Activated CD4-positive, CD25-positive, alpha-beta regulatory T cell treated with anti-CD3 and anti-CD28 coated beads, Interleukin-2, amount 50 U/mL, for 16 hours (primary cell): ENCODE measurements around the gene SH3BP4.
"Not testable (repeated sequence)": the region's sequence is repeated elsewhere in the genome, so short reads cannot be mapped to it uniquely, and the experiment has no call there.

Source experiments
- DNase-seq: peaks from one replicate; pipeline ENCODE4 v3.0.0-alpha.2; 2020; ENCODE audit warnings: low read depth, low spot score

Gene SH3BP4

DNA sequence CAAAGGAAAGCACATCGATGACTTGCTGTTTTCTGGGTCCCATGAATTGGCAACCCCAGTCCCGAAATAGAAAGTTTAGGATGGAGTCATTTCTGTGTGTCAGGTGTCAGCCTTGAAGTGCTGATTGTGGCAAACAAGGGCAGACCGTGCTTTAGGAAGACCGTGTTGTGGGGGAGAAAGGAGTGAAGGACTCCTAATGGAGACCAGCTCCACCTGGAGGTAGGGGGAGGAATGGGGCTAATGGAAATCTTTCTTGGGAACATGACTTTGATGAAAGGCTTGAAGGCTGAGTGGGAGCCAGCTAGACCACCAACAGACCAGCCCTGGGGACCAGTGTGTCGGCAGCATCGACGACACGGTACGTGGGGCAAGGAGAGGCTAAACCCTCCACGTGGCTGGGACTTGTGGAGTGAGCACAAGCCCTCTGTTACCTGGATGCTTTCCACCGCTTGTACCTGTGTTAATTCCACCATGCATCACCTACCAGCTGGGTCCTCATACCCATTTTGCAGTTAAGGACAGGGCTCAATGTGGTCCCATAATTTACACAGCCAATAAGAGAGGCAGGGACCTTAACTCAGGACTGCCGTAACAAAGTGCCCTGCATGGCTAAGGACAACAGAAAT, 104.2 kb downstream of the SH3BP4 start:
- no peak for DNase-seq

DNA sequence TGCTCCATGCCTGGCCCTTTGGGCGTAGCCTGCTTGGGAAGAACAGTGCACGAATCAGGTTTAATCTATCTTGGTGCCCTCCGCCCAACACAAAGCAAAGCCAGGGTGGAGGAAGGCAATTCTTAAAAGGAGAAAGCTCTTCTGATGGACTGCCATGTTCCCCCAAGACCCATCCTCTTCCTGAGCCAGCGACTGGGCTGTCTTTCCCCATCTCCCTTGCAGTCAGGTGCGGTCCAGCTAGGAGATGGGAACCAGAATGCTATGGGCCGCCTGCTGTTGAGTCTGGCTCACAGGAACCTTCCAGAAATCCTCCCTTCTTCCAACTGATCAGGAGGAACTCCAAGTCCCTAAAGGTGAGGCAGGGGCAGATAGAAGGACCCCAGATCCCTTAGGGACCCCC, 105.0 kb downstream of the SH3BP4 start:
- DNase-seq = no peak

DNA sequence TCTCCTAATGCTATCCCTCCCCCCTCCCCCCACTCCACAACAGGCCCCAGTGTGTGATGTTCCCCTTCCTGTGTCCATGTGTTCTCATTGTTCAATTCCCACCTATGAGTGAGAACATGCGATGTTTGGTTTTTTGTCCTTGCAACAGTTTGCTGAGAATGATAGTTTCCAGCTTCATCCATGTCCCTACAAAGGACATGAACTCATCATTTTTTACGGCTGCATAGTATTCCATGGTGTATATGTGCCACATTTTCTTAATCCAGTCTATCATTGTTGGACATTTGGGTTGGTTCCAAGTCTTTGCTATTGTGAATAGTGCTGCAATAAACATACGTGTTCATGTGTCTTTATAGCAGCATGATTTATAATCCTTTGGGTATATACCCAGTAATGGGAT, 105.8 kb downstream of the SH3BP4 start:
- DNase-seq = not testable (repeated sequence)

DNA sequence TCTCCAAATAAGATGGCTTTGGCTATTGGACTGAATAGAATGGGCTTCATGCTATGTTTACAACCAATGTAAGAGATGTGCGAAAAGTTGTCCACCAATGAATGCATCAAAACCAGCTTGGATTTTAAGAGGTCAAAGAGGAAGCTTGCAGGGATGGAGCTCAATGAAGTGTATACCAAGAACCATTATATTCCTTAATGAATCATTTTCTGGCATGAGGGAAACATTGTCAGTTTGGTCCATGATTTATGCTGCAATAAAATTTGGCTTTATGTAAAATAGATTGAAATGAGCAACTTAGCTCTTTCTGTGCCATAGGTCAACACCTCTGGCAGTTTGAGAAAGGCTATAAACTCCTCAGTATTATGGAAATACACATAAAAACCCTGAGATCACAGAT, 107.3 kb downstream of the SH3BP4 start:
- no peak for DNase-seq

DNA sequence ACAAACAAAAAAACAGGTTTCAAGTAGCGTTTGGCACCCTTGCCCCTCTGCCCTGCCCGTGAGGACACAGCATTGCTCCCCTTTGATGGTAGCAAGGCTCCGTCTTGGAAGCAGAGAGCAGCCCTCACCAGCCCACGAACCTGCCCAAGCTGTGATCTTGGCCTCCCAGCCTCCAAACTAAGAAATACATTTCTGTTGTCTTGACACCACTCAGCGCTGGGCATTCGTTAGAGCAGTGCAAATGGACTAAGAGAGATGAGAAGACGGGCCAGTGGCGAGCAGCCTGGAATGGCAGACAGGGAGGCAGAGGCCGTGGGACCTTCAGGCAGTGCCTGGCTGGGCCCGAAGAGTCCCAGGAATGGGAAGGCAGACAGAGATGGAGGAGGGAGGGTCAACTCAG, 109.8 kb downstream of the SH3BP4 start:
- DNase-seq = no peak

DNA sequence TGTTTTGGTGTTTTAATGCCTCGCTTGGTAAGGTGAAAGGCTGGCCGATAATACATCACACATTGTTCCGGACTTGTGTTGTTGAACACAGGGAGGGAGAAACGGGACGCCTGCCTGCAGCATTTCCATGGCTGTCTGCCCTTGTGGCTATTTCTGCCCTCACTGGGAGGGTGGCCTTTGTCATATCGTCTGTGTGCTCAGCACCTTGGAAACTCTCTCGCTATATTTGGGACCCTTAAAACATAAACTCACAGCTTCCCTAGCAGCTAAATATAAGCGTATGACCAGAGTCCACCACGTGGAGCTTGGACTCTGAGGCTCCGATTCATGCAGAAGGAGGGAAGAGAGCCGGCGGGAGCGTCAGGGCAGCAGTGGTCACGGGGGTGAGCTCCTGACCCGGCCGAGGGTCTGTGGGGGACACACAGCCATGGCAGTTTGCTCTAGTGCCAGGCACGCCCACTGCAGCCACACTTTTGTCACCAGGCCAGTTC, 111.7 kb downstream of the SH3BP4 start:
- DNase-seq = no peak

DNA sequence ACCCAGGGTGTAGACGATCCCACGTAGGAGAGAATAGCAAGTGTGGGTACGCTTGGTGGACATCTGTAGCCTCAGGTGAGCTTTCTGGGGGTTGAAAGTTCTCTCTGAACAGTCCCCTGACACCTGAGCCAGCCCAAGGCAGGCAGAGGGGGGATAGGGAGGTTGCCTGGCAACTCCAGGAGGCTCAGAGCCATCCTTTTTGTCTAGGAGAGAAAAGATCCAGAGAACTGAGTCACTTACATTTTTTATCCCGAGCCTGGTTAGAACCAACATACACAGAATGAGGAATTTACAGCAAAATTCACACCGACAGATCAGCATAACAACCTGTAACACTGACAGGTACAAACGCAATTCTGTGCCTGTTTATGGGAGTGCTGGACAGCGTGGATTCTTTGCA, 113.2 kb downstream of the SH3BP4 start:
- DNase-seq = no peak

DNA sequence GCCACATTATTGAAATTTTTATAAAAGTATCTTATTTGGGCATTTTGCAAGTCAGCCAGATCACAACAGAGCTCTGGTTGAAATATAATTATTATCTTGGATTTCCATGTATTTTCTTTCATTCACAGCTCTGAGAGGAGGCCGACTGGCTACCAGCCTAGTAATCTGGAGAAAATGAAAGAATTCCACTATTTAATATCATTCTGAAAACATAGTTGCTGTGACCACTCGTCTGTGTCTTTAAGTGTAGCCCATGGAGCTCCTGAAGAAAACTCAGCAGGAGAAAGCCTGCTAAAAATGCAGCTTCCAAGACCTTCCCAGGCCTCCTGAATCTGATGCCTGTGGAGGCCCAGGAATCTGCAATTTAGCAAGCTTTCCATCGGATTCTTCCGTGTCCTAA, 114.7 kb downstream of the SH3BP4 start:
- no peak for DNase-seq

DNA sequence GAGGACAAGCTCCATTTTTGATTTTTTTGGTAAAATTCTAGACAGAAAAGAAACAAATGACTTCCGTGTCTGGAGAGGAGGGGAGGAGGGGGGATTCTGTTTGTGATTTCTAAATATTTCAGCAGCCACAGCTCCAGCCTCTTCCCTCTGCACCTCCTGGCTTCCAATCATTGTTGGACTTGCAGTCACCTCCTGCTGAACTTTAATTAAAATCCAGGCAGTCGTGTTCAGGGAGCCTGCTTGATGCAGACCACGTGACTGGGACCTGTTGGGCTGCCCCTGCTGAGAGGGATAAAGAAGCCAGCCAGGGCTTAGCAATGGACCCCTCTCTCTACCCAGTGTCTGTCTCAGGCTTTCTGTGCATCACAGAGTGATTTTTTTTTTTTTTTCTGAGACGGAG, 115.1 kb downstream of the SH3BP4 start:
- no peak for DNase-seq

DNA sequence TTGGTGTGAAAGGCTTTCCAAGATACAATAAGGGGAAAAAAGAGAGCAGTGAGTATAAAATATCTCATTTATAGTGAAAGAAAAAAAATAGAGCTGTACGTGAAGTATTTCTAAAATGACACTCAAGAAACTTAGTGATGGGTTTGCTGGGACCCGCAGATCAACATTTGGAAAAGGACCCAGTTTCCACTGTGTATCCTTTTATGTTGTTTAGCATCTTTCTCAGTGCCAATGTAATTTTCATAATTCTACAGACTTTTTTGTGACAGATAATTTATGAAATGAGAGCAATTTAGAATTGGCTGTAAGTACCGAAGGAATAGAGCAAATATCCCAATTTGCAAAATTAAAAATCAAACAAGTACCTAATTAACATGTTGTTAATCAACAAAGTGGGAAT, 116.9 kb downstream of the SH3BP4 start:
- no peak for DNase-seq

DNA sequence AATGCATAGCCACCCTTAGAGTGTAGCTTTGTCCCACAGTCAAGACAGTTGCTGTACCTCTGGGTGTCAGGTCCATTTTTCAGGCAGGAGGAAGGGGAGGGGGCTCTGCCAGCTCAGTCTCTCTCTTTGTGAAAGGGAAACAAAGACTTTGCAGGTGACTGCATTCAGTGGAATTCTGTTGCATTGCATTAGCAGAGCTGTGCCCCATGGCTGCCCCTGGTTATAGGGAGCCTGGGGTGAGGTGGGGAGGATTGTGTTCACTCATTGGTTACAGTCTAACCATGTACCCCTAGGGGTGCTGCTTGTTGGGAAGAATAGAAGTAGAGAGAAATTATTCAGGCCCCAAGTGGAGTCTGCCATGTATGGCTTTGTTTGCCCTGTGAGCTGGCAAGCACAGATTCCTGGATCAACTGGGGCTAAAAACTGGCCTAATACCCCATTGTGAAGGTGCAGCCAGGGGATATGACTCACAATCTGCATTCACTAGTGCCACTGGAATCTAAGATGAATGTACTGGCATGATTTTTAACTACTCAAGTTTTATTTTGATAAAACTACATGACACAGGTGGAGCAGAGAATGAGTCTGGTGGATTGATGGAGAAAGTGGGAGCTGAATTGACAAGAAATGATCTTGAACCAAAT, 118.4 kb downstream of the SH3BP4 start:
- DNase-seq = no peak

DNA sequence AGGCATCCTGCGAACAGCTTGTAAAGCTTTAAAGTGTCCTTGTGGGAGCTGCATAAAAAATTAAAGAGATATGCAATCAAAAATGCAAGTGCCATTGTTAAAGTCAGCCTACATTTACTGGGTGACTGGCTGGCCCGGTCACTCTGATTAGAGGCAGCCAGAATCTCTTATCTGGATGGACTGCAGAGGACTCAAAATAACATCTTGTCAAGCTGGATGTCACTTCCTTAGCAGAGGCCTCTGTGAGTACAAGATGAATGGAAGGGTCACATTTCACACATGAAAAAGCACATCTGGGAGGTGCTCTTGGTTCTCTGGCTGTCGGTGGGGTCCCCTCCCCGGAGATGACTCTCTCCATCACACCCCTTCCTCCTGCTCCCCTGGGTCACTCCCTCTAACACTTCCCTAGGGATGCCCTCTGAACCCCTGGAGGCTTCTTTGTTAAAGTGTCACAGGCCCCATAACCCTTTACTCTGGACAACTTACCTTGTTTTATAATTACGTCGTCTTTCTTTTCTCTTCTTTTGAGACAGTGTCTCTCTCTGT, 122.1 kb downstream of the SH3BP4 start:
- no peak for DNase-seq

DNA sequence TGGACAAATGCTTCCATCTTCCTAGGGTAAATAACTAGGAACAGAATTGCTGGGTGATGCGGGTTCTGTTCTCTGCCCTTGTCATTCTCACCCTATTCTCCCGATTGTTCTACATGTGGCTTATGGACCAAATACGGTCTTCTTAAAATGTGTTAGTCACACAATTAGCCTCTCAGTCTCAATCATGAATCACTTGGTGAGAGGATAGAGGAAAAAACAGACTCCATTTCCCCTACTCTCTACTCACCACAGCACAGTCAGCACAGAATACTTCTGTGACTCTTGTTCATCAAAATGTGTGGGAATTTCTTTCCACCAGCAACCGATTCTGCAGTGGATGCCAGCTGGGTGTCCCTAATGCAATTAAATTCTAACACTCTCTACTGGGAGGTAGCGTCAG, 125.2 kb downstream of the SH3BP4 start:
- no peak for DNase-seq

DNA sequence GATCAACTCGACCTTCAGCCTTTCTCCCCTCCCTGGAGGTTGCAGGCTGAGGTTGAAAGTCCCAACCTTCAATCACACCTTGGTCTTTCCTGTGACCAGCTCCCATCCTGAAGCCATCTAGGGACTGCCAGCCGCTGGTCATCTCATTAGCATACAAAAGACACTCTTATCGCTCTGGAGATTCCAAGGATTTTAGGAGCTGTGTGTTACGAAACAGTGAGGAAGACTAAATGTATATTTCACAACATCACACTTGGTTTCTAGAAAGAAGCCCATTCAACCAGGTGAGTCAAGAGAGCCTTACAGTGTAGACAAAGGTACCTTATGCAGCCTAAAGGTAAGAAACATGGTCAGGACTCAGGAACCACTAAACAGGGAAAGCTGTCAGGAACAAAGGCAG, 126.4 kb downstream of the SH3BP4 start:
- no peak for DNase-seq

DNA sequence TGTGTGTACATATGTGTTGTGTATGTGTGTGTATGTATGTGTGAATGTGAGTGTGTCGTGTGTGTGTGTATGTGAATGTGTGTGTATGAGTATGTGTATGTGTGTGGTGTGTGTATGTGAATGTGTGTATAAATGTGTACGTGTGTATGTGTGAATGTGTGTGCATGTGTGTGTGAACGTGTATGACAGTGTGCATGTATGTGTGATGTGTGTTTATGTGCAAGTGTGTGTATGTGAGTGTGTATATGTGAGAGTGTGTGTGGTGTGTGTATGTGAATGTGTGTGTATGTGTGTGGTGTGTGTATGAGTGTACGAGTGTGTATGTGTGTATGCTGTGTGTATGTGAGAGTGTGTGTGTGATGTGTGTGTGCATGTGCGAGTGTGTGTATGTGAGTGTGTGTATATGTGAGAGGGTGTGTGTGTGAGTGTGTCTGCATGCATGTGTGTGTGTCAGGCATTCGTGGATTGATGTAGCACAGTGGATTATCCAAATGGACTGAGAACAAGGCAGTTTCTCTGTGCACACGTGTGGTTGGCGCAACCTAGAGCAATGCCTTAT, 127.2 kb downstream of the SH3BP4 start:
- DNase-seq = no peak

DNA sequence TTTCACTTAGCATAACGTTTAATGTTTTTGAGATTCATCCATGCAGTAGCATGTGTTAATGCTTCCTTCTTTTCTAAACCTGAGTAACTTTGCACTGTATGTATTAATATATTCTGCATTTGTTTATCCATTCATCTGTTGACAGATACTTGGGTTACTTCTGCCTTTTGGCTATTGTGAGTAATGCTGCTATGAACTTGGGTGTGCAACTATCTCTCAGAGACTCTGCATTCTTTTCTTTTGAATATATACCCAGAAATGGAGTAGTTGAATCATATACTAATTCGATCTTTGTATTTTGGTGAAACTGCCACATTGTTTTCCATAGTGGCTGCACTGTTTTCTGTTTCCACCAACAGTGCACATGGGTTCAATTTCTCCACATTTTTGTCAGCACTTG, 128.3 kb downstream of the SH3BP4 start:
- no peak for DNase-seq

DNA sequence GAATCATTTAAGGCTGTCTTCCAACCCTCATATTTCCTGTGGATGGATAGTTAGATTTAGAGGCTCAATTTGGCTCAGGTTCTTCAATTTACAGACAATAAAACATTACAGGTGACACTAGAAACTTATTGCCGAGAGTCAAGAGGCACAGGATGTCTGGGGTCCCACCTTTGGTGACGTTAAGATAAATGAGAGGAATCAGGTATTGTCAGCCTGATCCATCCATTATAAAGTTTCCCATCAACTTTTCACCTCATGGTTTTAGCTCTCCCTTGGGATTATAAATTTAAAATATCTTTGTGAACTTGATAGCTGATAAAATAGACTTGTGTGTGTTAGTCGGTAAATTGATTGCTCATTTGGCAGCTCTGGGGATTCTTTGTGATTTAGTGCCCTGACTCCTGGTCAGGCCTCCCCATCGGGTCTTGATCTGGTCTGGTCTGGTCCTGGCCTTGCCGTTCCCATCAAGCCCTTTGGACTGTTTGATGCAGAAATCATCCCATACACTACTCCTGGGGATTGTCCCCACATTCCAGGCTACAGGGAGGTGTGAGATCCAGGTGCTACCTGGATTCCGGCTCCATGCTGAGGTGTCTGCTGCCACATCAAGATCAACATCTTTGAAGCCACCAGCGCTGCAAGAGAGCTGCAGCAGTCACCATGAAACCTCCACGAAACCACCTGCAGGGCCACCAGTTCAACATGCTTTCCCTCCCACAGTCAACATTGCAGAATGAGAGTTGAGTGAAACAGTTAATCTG, 130.9 kb downstream of the SH3BP4 start:
- no peak for DNase-seq

DNA sequence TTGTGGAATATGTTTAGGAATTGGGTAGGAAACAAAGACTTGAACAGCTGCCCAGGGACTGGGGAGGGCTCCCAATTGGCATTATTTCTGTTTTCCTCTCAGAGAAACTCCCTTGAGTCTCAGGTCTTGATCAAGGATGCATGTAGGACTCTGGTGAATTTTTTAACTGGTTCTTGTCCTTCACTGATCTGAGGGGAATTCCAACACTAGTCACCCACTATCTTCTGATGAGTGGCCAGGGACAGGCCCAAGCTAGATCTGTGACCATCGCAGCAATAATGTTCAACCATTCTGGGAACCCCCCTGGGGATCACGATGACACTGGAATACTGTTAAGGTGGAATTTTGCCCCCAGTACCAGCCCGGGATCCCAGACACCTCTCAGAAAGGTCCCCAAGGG, 132.0 kb downstream of the SH3BP4 start:
- DNase-seq = no peak

DNA sequence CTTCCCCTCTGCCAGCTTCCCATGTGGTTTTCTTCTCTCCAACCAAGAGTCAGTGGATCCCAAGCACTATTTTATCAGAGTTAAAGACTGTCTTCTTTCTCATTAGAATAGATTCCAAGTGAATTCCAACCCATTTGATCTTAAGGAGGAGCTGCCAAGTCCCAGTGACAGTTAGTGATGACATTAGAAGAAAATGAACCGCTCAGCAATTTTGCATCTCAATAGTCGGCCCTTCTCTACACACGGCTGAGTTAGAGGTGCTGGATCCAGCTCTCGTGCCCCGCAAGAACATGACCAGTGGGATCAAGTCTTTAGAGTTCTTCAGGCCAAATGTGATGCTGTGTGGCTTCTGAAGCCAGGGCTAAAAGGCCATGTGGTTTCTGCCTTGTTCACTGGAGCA, 132.6 kb downstream of the SH3BP4 start:
- no peak for DNase-seq

DNA sequence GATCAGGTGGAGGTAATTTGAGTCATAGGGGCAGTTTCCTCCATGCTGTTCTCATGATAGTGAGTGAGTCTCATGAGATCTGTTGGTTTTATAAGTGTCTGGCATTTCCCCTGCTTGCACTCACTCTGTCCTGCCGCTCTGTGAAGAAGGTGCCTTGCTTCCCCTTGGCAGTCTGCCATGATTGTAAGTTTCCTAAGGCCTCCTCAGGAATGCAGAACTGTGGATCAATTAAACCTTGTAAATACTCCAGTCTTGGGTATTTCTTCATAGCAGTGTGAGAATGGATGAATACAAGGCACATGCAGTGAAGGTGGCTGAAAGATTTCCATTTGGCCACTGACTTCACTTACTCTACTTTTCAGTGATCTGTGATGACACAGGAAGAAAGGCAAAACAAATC, 133.7 kb downstream of the SH3BP4 start:
- no peak for DNase-seq

DNA sequence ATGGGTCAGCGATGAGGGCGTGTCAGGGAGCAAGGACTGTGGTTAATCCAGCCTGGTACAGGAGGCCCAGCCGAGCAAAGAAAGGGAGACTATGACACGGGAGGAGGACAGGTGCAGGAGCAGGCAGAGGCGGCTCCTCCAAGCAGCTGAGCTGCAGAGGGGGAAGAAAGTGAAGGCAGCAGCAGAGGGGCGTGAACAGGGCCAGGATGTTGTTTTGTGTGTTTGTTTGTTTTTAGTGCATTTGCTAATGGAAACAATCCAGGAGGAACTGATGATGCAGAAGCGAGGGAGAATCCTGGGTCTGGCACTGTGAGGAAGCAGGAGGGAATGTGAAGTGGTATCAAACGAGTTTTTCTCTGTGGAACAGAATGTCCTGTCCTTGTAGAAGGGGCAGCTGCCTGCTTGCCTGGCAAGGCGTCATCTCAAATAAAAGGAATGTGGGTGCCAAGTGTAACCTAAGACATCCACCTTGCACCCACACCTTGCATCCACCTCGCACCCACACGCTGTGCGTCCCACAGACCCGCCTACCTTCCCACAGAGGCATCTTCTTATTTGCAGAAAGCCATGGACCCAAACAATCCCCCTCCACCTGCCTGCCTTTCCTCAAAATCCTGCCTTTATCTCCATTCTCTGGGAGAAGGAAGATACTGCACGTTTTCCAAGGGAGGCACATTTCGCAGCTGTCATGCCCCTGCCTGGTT, 134.8 kb downstream of the SH3BP4 start:
- DNase-seq = no peak
